ENCODE data around the gene LCP1. TPM values are rescaled to one million over a fixed set of nuclear protein-coding genes. Genes with fewer than 3 reads are reported as not detected.

Gene LCP1
- total RNA-seq, 1 donor from 2014 or later: not detected

DNA sequence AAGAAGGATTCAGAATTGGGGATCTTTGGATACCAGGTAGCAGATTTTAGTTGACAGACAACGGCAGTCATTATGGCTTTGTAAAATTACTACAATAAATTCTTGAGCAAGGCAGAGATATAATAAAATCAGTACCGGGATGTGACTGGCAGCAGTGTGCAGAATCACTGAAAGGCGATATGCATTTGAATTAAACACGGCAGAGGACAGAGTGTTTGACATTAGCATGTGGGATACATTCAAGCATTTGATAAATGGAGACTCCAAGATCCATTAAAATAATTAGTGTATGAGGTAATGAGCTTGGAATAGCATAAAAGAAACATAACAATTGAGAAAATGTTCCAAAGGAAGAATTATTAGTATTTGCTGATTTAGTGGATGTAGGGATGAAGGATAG, 36.8 kb downstream of the LCP1 start:
- TF ChIP-seq, protein P1, sequence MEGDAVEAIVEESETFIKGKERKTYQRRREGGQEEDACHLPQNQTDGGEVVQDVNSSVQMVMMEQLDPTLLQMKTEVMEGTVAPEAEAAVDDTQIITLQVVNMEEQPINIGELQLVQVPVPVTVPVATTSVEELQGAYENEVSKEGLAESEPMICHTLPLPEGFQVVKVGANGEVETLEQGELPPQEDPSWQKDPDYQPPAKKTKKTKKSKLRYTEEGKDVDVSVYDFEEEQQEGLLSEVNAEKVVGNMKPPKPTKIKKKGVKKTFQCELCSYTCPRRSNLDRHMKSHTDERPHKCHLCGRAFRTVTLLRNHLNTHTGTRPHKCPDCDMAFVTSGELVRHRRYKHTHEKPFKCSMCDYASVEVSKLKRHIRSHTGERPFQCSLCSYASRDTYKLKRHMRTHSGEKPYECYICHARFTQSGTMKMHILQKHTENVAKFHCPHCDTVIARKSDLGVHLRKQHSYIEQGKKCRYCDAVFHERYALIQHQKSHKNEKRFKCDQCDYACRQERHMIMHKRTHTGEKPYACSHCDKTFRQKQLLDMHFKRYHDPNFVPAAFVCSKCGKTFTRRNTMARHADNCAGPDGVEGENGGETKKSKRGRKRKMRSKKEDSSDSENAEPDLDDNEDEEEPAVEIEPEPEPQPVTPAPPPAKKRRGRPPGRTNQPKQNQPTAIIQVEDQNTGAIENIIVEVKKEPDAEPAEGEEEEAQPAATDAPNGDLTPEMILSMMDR (IDR thresholded peaks at IDR 0.05): no peak
- Mint-ChIP-seq H3K36me3 (ENCODE audit: unreplicated experiment) (no peaks in the 10 kb centered on the region), H3K9me3 (ENCODE audit: unreplicated experiment) (no peaks in the 10 kb centered on the region), H3K27ac (ENCODE audit: unreplicated experiment) (no peak overlapping the region), H3K4me3 (ENCODE audit: unreplicated experiment) (no peak overlapping the region), H3K27me3 (ENCODE audit: unreplicated experiment) (peaks cover 33% of the 10 kb centered on the region), H3K4me1 (ENCODE audit: unreplicated experiment) (no peaks in the 10 kb centered on the region)
- no peak for DNase-seq (ENCODE audit: extremely low spot score, unreplicated experiment)

DNA sequence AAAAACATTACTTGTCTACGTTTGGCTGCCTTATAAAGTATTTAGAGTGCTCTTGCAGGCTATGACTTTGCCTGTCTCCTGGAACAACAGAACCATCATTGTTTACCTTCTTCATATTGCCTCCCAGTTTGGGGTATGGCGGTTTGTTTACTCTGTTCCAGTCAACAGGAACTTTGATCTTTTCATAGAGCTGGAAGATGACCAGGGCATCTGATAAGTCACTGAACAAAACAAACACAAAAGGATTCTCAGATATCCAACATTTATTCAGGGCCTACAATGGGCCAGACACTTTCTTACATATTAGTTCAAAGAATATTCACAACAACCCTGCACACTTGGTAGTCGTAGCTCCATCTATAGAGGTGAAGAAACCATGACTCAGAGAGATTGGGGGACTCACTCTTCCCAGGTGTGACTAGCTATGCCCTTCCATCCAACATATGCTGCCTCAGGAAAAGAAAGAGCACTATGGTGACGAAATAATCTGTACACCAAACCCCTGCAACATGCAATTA, 38.7 kb downstream of the LCP1 start:
- Mint-ChIP-seq H3K9me3 (ENCODE audit: unreplicated experiment) (no peaks in the 10 kb centered on the region), H3K27ac (ENCODE audit: unreplicated experiment) (no peak overlapping the region), H3K4me1 (ENCODE audit: unreplicated experiment) (no peaks in the 10 kb centered on the region), H3K36me3 (ENCODE audit: unreplicated experiment) (no peaks in the 10 kb centered on the region), H3K4me3 (ENCODE audit: unreplicated experiment) (no peak overlapping the region), H3K27me3 (ENCODE audit: unreplicated experiment) (peaks cover 26% of the 10 kb centered on the region)
- DNase-seq (ENCODE audit: extremely low spot score, unreplicated experiment): no peak
- TF ChIP-seq, protein P1 (IDR thresholded peaks at IDR 0.05): no peak

DNA sequence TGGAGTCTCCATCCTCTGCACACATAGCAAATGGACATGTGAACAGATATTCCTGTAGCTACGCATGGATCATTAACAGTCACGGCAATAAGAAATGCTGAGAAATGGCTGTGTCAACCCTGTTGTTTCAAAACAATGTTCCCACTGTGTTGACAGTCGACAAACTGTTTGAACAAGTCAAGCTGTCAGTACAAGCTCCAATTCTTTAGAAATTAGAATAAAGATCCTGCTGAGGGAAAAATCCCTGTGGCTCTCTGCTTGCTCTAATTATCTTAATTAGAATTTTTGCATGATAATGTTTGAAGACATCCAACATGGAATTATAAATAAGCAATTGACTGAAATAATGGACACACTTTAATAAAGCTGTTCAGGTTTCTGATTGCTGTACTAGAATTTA, 39.2 kb downstream of the LCP1 start:
- Mint-ChIP-seq H3K4me1 (ENCODE audit: unreplicated experiment) (no peaks in the 10 kb centered on the region), H3K9me3 (ENCODE audit: unreplicated experiment) (no peaks in the 10 kb centered on the region), H3K27me3 (ENCODE audit: unreplicated experiment) (peaks cover 21% of the 10 kb centered on the region), H3K36me3 (ENCODE audit: unreplicated experiment) (no peaks in the 10 kb centered on the region), H3K27ac (ENCODE audit: unreplicated experiment) (no peak overlapping the region), H3K4me3 (ENCODE audit: unreplicated experiment) (no peak overlapping the region)
- no peak for DNase-seq (ENCODE audit: extremely low spot score, unreplicated experiment)
- TF ChIP-seq, protein P1 (IDR thresholded peaks at IDR 0.05): no peak

- Mint-ChIP-seq H3K4me1 (ENCODE audit: unreplicated experiment) (no peaks in the 10 kb centered on the region), H3K9me3 (ENCODE audit: unreplicated experiment) (no peaks in the 10 kb centered on the region), H3K4me3 (ENCODE audit: unreplicated experiment) (no peak overlapping the region), H3K36me3 (ENCODE audit: unreplicated experiment) (no peaks in the 10 kb centered on the region), H3K27me3 (ENCODE audit: unreplicated experiment) (peaks cover 17% of the 10 kb centered on the region), H3K27ac (ENCODE audit: unreplicated experiment) (no peak overlapping the region)
- TF ChIP-seq, protein P1 (IDR thresholded peaks at IDR 0.05): no peak
- no peak for DNase-seq (ENCODE audit: extremely low spot score, unreplicated experiment)
Observed at GRCh38 chr13:46140044-46140443, 41.9 kb downstream of the LCP1 start.

- H3K27ac Mint-ChIP-seq (ENCODE audit: unreplicated experiment): no peak overlapping the region
- H3K4me3 Mint-ChIP-seq (ENCODE audit: unreplicated experiment): no peak overlapping the region
- no peaks in the 10 kb centered on the region for H3K4me1 Mint-ChIP-seq (ENCODE audit: unreplicated experiment)
- TF ChIP-seq, protein P1 (IDR thresholded peaks at IDR 0.05): no peak
- no peaks in the 10 kb centered on the region for H3K9me3 Mint-ChIP-seq (ENCODE audit: unreplicated experiment)
- no peaks in the 10 kb centered on the region for H3K36me3 Mint-ChIP-seq (ENCODE audit: unreplicated experiment)
- peaks cover 12% of the 10 kb centered on the region for H3K27me3 Mint-ChIP-seq (ENCODE audit: unreplicated experiment)
- DNase-seq (ENCODE audit: extremely low spot score, unreplicated experiment): no peak
Observed at GRCh38 chr13:46137627-46138317, 44.2 kb downstream of the LCP1 start.
